K562 (cell line): Measurements from ENCODE around the gene CDC42EP5. TPM values are rescaled to one million over a fixed set of nuclear protein-coding genes. Genes with fewer than 3 reads are reported as not detected.

ENCODE experiments used
- ARID1B ChIP-seq: fragments of 450-650 bp; IDR thresholded peaks from 2 replicates; pipeline ENCODE4 v1.6.1; 2016; ENCODE audit warnings: antibody characterized with exemption, mild to moderate bottlenecking, inconsistent platforms
- DIDO1 ChIP-seq: fragments of 450-650 bp; IDR thresholded peaks from 2 replicates; pipeline ENCODE4 v1.6.1; 2016; ENCODE audit warnings: low read depth, missing biosample characterization, missing genetic modification characterization
- E2F4 ChIP-seq: sonication (generic); formaldehyde crosslinking; IDR thresholded peaks from 2 replicates; pipeline ENCODE4 v1.8.0; 2022; ENCODE audit warnings: mild to moderate bottlenecking, low read depth, missing genetic modification reagents
- EGR1 ChIP-seq: fragments of 450-650 bp; conservative IDR thresholded peaks from 2 replicates; pipeline ENCODE4 v1.6.1; 2017; ENCODE audit warnings: mild to moderate bottlenecking
- GABPB1 ChIP-seq: sonication (generic); formaldehyde crosslinking; IDR thresholded peaks from 2 replicates; pipeline ENCODE4 v1.8.0; 2022; ENCODE audit warnings: mild to moderate bottlenecking, missing genetic modification reagents
- HMG20B ChIP-seq: fragments of 250-450 bp; sonication (Bioruptor Pico); IDR thresholded peaks from 2 replicates; pipeline ENCODE4 v1.5.0; 2021; ENCODE audit warnings: mild to moderate bottlenecking
- IRF2 ChIP-seq: sonication (generic); formaldehyde crosslinking; IDR thresholded peaks from 2 replicates; pipeline ENCODE4 v1.8.1; 2022; ENCODE audit warnings: mild to moderate bottlenecking, missing genetic modification reagents
- KHSRP ChIP-seq: fragments of 450-650 bp; IDR thresholded peaks from 2 replicates; pipeline ENCODE4 v1.6.1; 2017
- LCOR ChIP-seq: sonication (generic); formaldehyde crosslinking; IDR thresholded peaks from 2 replicates; pipeline ENCODE4 v1.8.0; 2022; ENCODE audit warnings: mild to moderate bottlenecking, missing genetic modification reagents
- MXI1 ChIP-seq: IDR thresholded peaks from 2 replicates; pipeline ENCODE4 v1.6.1; 2011; ENCODE audit warnings: low read depth, mild to moderate bottlenecking, improper control_type of control experiment, low read length
- NR2F6 ChIP-seq: fragments of 450-650 bp; formaldehyde crosslinking; IDR thresholded peaks from 2 replicates; pipeline ENCODE4 v1.4.0; 2020; ENCODE audit warnings: mild to moderate bottlenecking
- NRF1 ChIP-seq, 2 experiments: fragments of 450-650 bp; IDR thresholded peaks in 1 of 2; conservative IDR thresholded peaks in 1 of 2; 2 replicates each; pipeline ENCODE4 v1.6.1; 2014; ENCODE audit warnings: mild to moderate bottlenecking in 2 of 2
- PHF8 ChIP-seq: fragments of 200-600 bp; sonication (generic); IDR thresholded peaks from 2 replicates; pipeline ENCODE4 v1.6.1; 2012; ENCODE audit warnings: mixed run types, mild to moderate bottlenecking, inconsistent platforms, low read length, moderate library complexity, borderline replicate concordance
- SAFB ChIP-seq: fragments of 200-400 bp; formaldehyde crosslinking; IDR thresholded peaks from 2 replicates; pipeline ENCODE4 v1.6.1; 2017; ENCODE audit warnings: low read depth, low read length, borderline replicate concordance
- SNRNP70 ChIP-seq: fragments of 200-400 bp; formaldehyde crosslinking; optimal IDR thresholded peaks from 2 replicates; pipeline ENCODE3; 2017; ENCODE audit warnings: low read depth, low read length
- TAF15 ChIP-seq: fragments of 200-400 bp; formaldehyde crosslinking; IDR thresholded peaks from 2 replicates; pipeline ENCODE4 v1.6.1; 2017; ENCODE audit warnings: mild to moderate bottlenecking, low read depth, low read length, moderate library complexity
- U2AF1 ChIP-seq: fragments of 200-400 bp; formaldehyde crosslinking; optimal IDR thresholded peaks from 2 replicates; pipeline ENCODE3; 2017; ENCODE audit warnings: mild to moderate bottlenecking, low read depth, low read length, moderate library complexity
- ZFX ChIP-seq: sonication (generic); formaldehyde crosslinking; IDR thresholded peaks from 2 replicates; pipeline ENCODE4 v1.8.0; 2022; ENCODE audit warnings: mild to moderate bottlenecking, missing genetic modification reagents, moderate library complexity
- ZNF146 ChIP-seq: IDR thresholded peaks from one replicate; pipeline ENCODE4 v1.6.1; 2018; ENCODE audit warnings: missing compliant biosample characterization; ENCODE audit not compliant: unreplicated experiment
- ZNF445 ChIP-seq: fragments of 250-450 bp; sonication (Bioruptor Pico); IDR thresholded peaks from 2 replicates; pipeline ENCODE4 v1.4.0; 2020; ENCODE audit warnings: low read depth, mild to moderate bottlenecking, moderate library complexity
- ZNF586 ChIP-seq: fragments of 450-650 bp; formaldehyde crosslinking; conservative IDR thresholded peaks from 2 replicates; pipeline ENCODE4 v1.4.0; 2020; ENCODE audit warnings: mild to moderate bottlenecking, moderate library complexity
- ZSCAN32 ChIP-seq: fragments of 450-650 bp; formaldehyde crosslinking; IDR thresholded peaks from 2 replicates; pipeline ENCODE4 v1.4.0; 2020; ENCODE audit warnings: mild to moderate bottlenecking, moderate library complexity
- polyA plus RNA-seq, 8 experiments: library from polyadenylated mRNA; depleted of rRNA in 4 of 8; stranded (reverse) in 5 of 8; unstranded in 3 of 8; fragments of >200 nt; fragmentation: Nextera tagmentation in 2 of 8; fragmentation: Illumina TruSeq in 1 of 8; extraction: Ambion mirVana in 2 of 8; extraction: Trizol in 1 of 8; gene quantifications; 2 replicates each; pipeline versions ENCODE4 v1.2.1 to v1.2.3, GENCODE V29; 2011 to 2014; ENCODE audit warnings: inconsistent platforms in 1 of 8, missing spikeins in 1 of 8
- total RNA-seq, 7 experiments: library from RNA; depleted of rRNA in 6 of 7; stranded (reverse); fragments of >200 nt in 6 of 7; fragmentation: Illumina TruSeq in 2 of 7; extraction: Trizol in 2 of 7; gene quantifications; 2 replicates each; pipeline versions ENCODE4 v1.2.1 to v1.2.3, GENCODE V29; 2011 to 2021; ENCODE audit warnings: low replicate concordance in 1 of 7
- TF ChIP-seq, protein P1 (sequence below): fragments of 250-450 bp; sonication (Bioruptor Pico); IDR thresholded peaks from 2 replicates; pipeline ENCODE4 v1.8.0; 2021; ENCODE audit warnings: borderline replicate concordance, mild to moderate bottlenecking, moderate library complexity; ENCODE audit not compliant: poor library complexity, severe bottlenecking
- TF ChIP-seq, protein P2 (sequence below): fragments of 250-450 bp; sonication (Bioruptor Pico); IDR thresholded peaks from 2 replicates; pipeline ENCODE4 v1.9.0; 2021; ENCODE audit warnings: mild to moderate bottlenecking
- TF ChIP-seq, protein P3 (sequence below): fragments of 450-650 bp; formaldehyde crosslinking; IDR thresholded peaks from 2 replicates; pipeline ENCODE4 v1.4.0; 2020; ENCODE audit warnings: mild to moderate bottlenecking, moderate library complexity

The CDC42EP5 gene
- total and polyA plus RNA-seq, 9 of the 15 experiments (the other 6 are each of a cell fraction or from before 2014, with no cell fraction given), result 0.15 to 0.38 TPM; not detected in 7

- TF ChIP-seq, protein P1, sequence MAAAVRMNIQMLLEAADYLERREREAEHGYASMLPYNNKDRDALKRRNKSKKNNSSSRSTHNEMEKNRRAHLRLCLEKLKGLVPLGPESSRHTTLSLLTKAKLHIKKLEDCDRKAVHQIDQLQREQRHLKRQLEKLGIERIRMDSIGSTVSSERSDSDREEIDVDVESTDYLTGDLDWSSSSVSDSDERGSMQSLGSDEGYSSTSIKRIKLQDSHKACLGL, result peak; percentile 14
- peak; percentile 94 for TF ChIP-seq GABPB1 (CRISPR knock-in tag)
- TF ChIP-seq ZNF586 (CRISPR knock-in tag), result no peak
- peak; percentile 96 for TF ChIP-seq PHF8
- peak; percentile 98 for TF ChIP-seq ZFX (CRISPR knock-in tag)
- TF ChIP-seq ZNF445 (CRISPR knock-in tag), result 0 out of 2 replicates have a peak, but pooled peaks have one; percentile 7
- peak; percentile 76 for TF ChIP-seq KHSRP
- peak; percentile 68 for TF ChIP-seq SAFB
- TF ChIP-seq, protein P2, sequence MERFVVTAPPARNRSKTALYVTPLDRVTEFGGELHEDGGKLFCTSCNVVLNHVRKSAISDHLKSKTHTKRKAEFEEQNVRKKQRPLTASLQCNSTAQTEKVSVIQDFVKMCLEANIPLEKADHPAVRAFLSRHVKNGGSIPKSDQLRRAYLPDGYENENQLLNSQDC, result peak; percentile 33; the same call in 1 of the 2 replicates
- no peak for TF ChIP-seq E2F4 (CRISPR knock-in tag)
- TF ChIP-seq NRF1 (conservative IDR thresholded peaks at IDR 0.05 in 1 of 2, IDR thresholded peaks at IDR 0.05 in 1 of 2), result peak; percentile 98
- TF ChIP-seq TAF15, result no peak
- peak; percentile 81; the same call in 1 of the 2 replicates for TF ChIP-seq LCOR (CRISPR knock-in tag)
- TF ChIP-seq NR2F6 (CRISPR knock-in tag), result no peak
- TF ChIP-seq SNRNP70, result no peak
- TF ChIP-seq EGR1, result peak; percentile 100
- TF ChIP-seq MXI1, result peak; percentile 75; the same call in 1 of the 2 replicates
- TF ChIP-seq DIDO1, result peak; percentile 70; the same call in 1 of the 2 replicates
- TF ChIP-seq IRF2, result no peak
- peak; percentile 77 for TF ChIP-seq U2AF1
- TF ChIP-seq ZNF146 (CRISPR knock-in tag), result no peak
- TF ChIP-seq, protein P3, sequence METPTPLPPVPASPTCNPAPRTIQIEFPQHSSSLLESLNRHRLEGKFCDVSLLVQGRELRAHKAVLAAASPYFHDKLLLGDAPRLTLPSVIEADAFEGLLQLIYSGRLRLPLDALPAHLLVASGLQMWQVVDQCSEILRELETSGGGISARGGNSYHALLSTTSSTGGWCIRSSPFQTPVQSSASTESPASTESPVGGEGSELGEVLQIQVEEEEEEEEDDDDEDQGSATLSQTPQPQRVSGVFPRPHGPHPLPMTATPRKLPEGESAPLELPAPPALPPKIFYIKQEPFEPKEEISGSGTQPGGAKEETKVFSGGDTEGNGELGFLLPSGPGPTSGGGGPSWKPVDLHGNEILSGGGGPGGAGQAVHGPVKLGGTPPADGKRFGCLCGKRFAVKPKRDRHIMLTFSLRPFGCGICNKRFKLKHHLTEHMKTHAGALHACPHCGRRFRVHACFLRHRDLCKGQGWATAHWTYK (CRISPR knock-in tag), result peak; percentile 89; the same call in 1 of the 2 replicates
- no peak for TF ChIP-seq ZSCAN32 (CRISPR knock-in tag)
- no peak for TF ChIP-seq HMG20B (CRISPR knock-in tag)
- peak; percentile 47; the same call in 1 of the 2 replicates for TF ChIP-seq ARID1B
Measured at GRCh38 chr19:54448774-54449700, 24.1 kb downstream of the CDC42EP5 start, which contains the start of gene LENG8 (continued).
